ENCODE measurements around the gene AHSA1.

- TF ChIP-seq CTCF (IDR thresholded peaks at IDR 0.05) (no peak), POLR2A (IDR thresholded peaks at IDR 0.05) (no peak)
Measured at GRCh38 chr14:77489041-77489440, 31.1 kb downstream of the AHSA1 start.
